ENCODE data around the gene TERT. TPM values are rescaled to one million over a fixed set of nuclear protein-coding genes. Genes with fewer than 3 reads are reported as not detected.

The TERT gene
- total RNA-seq, 2 experiments from 2014 or later = 2.1 to 2.2 TPM

- ChIA-PET POLR2A (no interaction called here), CTCF (no interaction called here)
Observed at GRCh38 chr5:1261643-1262042, 33.2 kb downstream of the TERT start.

GRCh38 chr5:1259806-1260480 lies 34.9 kb downstream of the TERT start:
- Mint-ChIP-seq H3K4me1 (peaks cover 15% of the 10 kb centered on the region), H3K9me3 (no peaks in the 10 kb centered on the region), H3K27me3 (peaks cover 3% of the 10 kb centered on the region), H3K36me3 (ENCODE audit: low read depth) (no peaks in the 10 kb centered on the region), H3K27ac (no peak overlapping the region), H3K4me3 (no peak overlapping the region)
- POLR2A ChIA-PET = no interaction called here
- CTCF ChIA-PET = no interaction called here
- DNase-seq = no peak

More at GRCh38 chr5:1261643-1262042, 33.2 kb downstream of the TERT start:
- Mint-ChIP-seq H3K27ac (no peak overlapping the region), H3K4me1 (no peaks in the 10 kb centered on the region), H3K27me3 (peaks cover 3% of the 10 kb centered on the region), H3K4me3 (no peak overlapping the region), H3K9me3 (no peaks in the 10 kb centered on the region), H3K36me3 (ENCODE audit: low read depth) (no peaks in the 10 kb centered on the region)
- no peak for DNase-seq

- Mint-ChIP-seq H3K27ac (no peak overlapping the region), H3K27me3 (peaks cover 3% of the 10 kb centered on the region), H3K36me3 (ENCODE audit: low read depth) (no peaks in the 10 kb centered on the region), H3K9me3 (no peaks in the 10 kb centered on the region), H3K4me1 (peaks cover 22% of the 10 kb centered on the region), H3K4me3 (no peak overlapping the region)
- ChIA-PET POLR2A (no interaction called here), CTCF (no interaction called here)
- DNase-seq = no peak
Observed at GRCh38 chr5:1257841-1258240, 37.0 kb downstream of the TERT start.

- ChIA-PET CTCF (no interaction called here), POLR2A (no interaction called here)
- Mint-ChIP-seq H3K27me3 (peaks cover 3% of the 10 kb centered on the region), H3K9me3 (no peaks in the 10 kb centered on the region), H3K4me3 (no peak overlapping the region), H3K27ac (no peak overlapping the region), H3K36me3 (ENCODE audit: low read depth) (no peaks in the 10 kb centered on the region), H3K4me1 (peaks cover 23% of the 10 kb centered on the region)
- no peak for DNase-seq
Observed at GRCh38 chr5:1257363-1257762, 37.5 kb downstream of the TERT start.

GRCh38 chr5:1256776-1257175 lies 38.1 kb downstream of the TERT start:
- Mint-ChIP-seq H3K4me3 (no peak overlapping the region), H3K27me3 (peaks cover 3% of the 10 kb centered on the region), H3K9me3 (no peaks in the 10 kb centered on the region), H3K36me3 (ENCODE audit: low read depth) (no peaks in the 10 kb centered on the region), H3K27ac (no peak overlapping the region), H3K4me1 (peaks cover 25% of the 10 kb centered on the region)
- ChIA-PET CTCF (no interaction called here), POLR2A (no interaction called here)
- no peak for DNase-seq

GRCh38 chr5:1255081-1255561 lies 39.7 kb downstream of the TERT start:
- H3K4me1 Mint-ChIP-seq = peaks cover 25% of the 10 kb centered on the region
- peak overlapping the region; percentile 45 for H3K27ac Mint-ChIP-seq
- H3K27me3 Mint-ChIP-seq = no peaks in the 10 kb centered on the region
- ChIA-PET POLR2A (interaction anchor here (1.7 to 2.5 kb wide), 2 partner anchors 61 to 89 kb away, joined by 8 to 9 read pairs; partner anchors contain the start of gene CLPTM1L), CTCF (interaction anchor here (0.6 to 1.5 kb wide), 6 partner anchors 26 to 390 kb away, joined by 3 to 5 read pairs (median 3); no protein-coding TSS in a partner anchor)
- DNase-seq = peak; percentile 66
- no peaks in the 10 kb centered on the region for H3K36me3 Mint-ChIP-seq (ENCODE audit: low read depth)
- no peaks in the 10 kb centered on the region for H3K9me3 Mint-ChIP-seq
- H3K4me3 Mint-ChIP-seq = peak overlapping the region; percentile 48

- no peak for DNase-seq
- H3K27ac Mint-ChIP-seq = no peak overlapping the region
- no peaks in the 10 kb centered on the region for H3K36me3 Mint-ChIP-seq (ENCODE audit: low read depth)
- CTCF ChIA-PET = interaction anchor here (0.6 to 1.5 kb wide), 5 partner anchors 45 to 391 kb away, joined by 3 to 5 read pairs (median 3); no protein-coding TSS in a partner anchor
- no peaks in the 10 kb centered on the region for H3K9me3 Mint-ChIP-seq
- H3K4me1 Mint-ChIP-seq = peaks cover 25% of the 10 kb centered on the region
- no peak overlapping the region for H3K4me3 Mint-ChIP-seq
- POLR2A ChIA-PET = interaction anchor here (1.7 to 2.5 kb wide), 2 partner anchors 62 to 90 kb away, joined by 8 to 9 read pairs; partner anchors contain the start of gene CLPTM1L
- no peaks in the 10 kb centered on the region for H3K27me3 Mint-ChIP-seq
Observed at GRCh38 chr5:1254196-1254595, 40.7 kb downstream of the TERT start.

- CTCF ChIA-PET = interaction anchor here (1.1 kb wide), 1 partner anchor 392 kb away, joined by 3 read pairs; no protein-coding TSS in a partner anchor
Observed at GRCh38 chr5:1253456-1254105, 41.3 kb downstream of the TERT start.

GRCh38 chr5:1252681-1253080 lies 42.2 kb downstream of the TERT start:
- POLR2A ChIA-PET = no interaction called here
- DNase-seq = no peak
- no peak overlapping the region for H3K27ac Mint-ChIP-seq

More at GRCh38 chr5:1253456-1254105, 41.3 kb downstream of the TERT start:
- Mint-ChIP-seq H3K4me3 (no peak overlapping the region), H3K9me3 (no peaks in the 10 kb centered on the region), H3K27me3 (no peaks in the 10 kb centered on the region), H3K27ac (no peak overlapping the region), H3K4me1 (peaks cover 25% of the 10 kb centered on the region), H3K36me3 (ENCODE audit: low read depth) (no peaks in the 10 kb centered on the region)
- POLR2A ChIA-PET = interaction anchor here (2.5 kb wide), 1 partner anchor 62 kb away, joined by 8 read pairs; no protein-coding TSS in a partner anchor
- no peak for DNase-seq

GRCh38 chr5:1251678-1252580 lies 42.9 kb downstream of the TERT start:
- Mint-ChIP-seq H3K27me3 (peaks cover 4% of the 10 kb centered on the region), H3K4me3 (no peak overlapping the region), H3K9me3 (no peaks in the 10 kb centered on the region), H3K4me1 (peaks cover 25% of the 10 kb centered on the region), H3K27ac (no peak overlapping the region), H3K36me3 (ENCODE audit: low read depth) (no peaks in the 10 kb centered on the region)
- ChIA-PET POLR2A (no interaction called here), CTCF (no interaction called here)
- DNase-seq = no peak

More at GRCh38 chr5:1252681-1253080, 42.2 kb downstream of the TERT start:
- H3K27me3 Mint-ChIP-seq = no peaks in the 10 kb centered on the region
- CTCF ChIA-PET = interaction anchor here (0.7 kb wide), 1 partner anchor 198 kb away, joined by 3 read pairs; no protein-coding TSS in a partner anchor
- peaks cover 25% of the 10 kb centered on the region for H3K4me1 Mint-ChIP-seq
- H3K9me3 Mint-ChIP-seq = no peaks in the 10 kb centered on the region
- no peaks in the 10 kb centered on the region for H3K36me3 Mint-ChIP-seq (ENCODE audit: low read depth)
- H3K4me3 Mint-ChIP-seq = no peak overlapping the region

- Mint-ChIP-seq H3K9me3 (no peaks in the 10 kb centered on the region), H3K36me3 (ENCODE audit: low read depth) (no peaks in the 10 kb centered on the region), H3K4me3 (no peak overlapping the region), H3K4me1 (peaks cover 6% of the 10 kb centered on the region), H3K27ac (no peak overlapping the region), H3K27me3 (peaks cover 6% of the 10 kb centered on the region)
- ChIA-PET CTCF (no interaction called here), POLR2A (no interaction called here)
- DNase-seq = no peak
Observed at GRCh38 chr5:1249366-1250280, 45.2 kb downstream of the TERT start.

GRCh38 chr5:1247811-1248210 lies 47.1 kb downstream of the TERT start:
- Mint-ChIP-seq H3K27ac (no peak overlapping the region), H3K4me1 (peaks cover 2% of the 10 kb centered on the region), H3K27me3 (peaks cover 6% of the 10 kb centered on the region), H3K36me3 (ENCODE audit: low read depth) (no peaks in the 10 kb centered on the region), H3K4me3 (no peak overlapping the region), H3K9me3 (no peaks in the 10 kb centered on the region)
- ChIA-PET CTCF (no interaction called here), POLR2A (no interaction called here)
- DNase-seq = no peak

All from activated CD4-positive, alpha-beta memory T cell treated with anti-CD3 and anti-CD28 coated beads, Interleukin-2, amount 10 ng/mL, durations not matched to agents 7 days and 5 days (primary cell).